H1 (cell line): Measurements from ENCODE around the gene MYRF. TPM values are rescaled to one million over a fixed set of nuclear protein-coding genes. Genes with fewer than 3 reads are reported as not detected.

Experiments
- RAD21 ChIP-seq, 2 experiments: IDR thresholded peaks in 1 of 2; conservative IDR thresholded peaks in 1 of 2; 2 replicates each; pipeline ENCODE4 v1.6.1; 2011; ENCODE audit warnings: low read depth in 2 of 2, low read length in 2 of 2, improper control_type of control experiment in 1 of 2, inconsistent platforms in 1 of 2, mild to moderate bottlenecking in 1 of 2, moderate library complexity in 1 of 2
- polyA plus RNA-seq, 7 experiments: library from polyadenylated mRNA; depleted of rRNA in 3 of 7; stranded (reverse) in 5 of 7; unstranded in 2 of 7; fragments of >200 nt in 5 of 7; fragments of 200-250 nt in 2 of 7; gene quantifications; 1 replicate in 5 of 7; 2 replicates in 1 of 7; 4 replicates in 1 of 7; pipeline versions ENCODE4 v1.2.1 to v1.2.3, GENCODE V29; 2011 to 2013; ENCODE audit warnings: missing spikeins in 2 of 7, mixed read lengths in 2 of 7
- total RNA-seq: library from RNA; stranded (reverse); fragmentation: NEBNext Ultra II Directional; extraction: Animal tissue kit (Norgen Biotek cat#: 25700); gene quantifications from 2 replicates; pipeline ENCODE4 v1.2.1, GENCODE V29; 2021

The MYRF gene
- total and polyA plus RNA-seq, 2 of the 8 experiments (the other 6 are each of a cell fraction or from before 2014, with no cell fraction given): 6.0 to 6.1 TPM

DNA sequence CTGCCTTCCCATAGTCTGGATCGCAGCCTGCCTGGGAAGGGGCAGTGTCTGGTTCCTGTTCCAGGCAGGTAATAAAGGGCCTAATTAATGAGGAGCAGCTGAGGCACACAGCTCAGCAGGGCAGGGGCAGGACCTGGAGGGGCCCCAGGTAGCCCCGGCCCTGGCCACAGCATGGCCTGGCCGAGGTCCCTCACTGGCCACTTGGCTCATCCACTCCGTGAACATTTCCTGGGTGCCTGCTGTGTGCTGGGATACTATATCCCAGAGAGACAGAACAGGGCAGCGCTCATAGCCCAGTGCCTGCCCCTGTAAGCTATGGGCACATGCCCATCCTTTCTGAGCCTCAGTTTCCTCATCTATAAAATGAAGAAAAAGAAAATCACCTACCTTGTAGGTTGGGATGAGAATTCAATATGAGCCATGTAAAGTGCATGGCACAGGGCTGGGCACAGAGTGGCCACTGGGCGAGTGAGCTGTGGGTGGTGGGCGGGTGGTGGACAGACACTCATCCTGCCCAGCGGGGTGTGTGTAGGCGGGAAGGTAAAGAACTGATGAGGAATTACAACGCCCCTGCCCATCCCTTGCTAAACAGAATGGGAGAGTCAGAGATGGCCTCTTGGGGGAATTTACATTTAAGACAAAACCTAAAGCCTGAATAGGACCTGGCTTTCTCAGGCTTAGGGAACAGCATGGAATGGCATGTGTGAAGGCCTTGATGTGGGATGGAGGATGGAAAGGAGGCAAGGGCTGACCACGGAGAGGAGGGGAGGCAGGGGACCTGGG is 9.2 kb downstream of the MYRF start (continued):
- no peak for TF ChIP-seq RAD21 (IDR thresholded peaks at IDR 0.05 in 1 of 2, conservative IDR thresholded peaks at IDR 0.05 in 1 of 2; ENCODE audit: low read depth in 2 of 2, low read length in 2 of 2)
- TF ChIP-seq, all 59 proteins: peak for 0
